GOT3 (cell line): ENCODE data around the gene BTBD17.

Experiments used
- DNase-seq: peaks from one replicate; lab custom pipeline; 2025; ENCODE audit warnings: mixed read lengths; lab: John Stamatoyannopoulos, UW

The BTBD17 gene

DNA sequence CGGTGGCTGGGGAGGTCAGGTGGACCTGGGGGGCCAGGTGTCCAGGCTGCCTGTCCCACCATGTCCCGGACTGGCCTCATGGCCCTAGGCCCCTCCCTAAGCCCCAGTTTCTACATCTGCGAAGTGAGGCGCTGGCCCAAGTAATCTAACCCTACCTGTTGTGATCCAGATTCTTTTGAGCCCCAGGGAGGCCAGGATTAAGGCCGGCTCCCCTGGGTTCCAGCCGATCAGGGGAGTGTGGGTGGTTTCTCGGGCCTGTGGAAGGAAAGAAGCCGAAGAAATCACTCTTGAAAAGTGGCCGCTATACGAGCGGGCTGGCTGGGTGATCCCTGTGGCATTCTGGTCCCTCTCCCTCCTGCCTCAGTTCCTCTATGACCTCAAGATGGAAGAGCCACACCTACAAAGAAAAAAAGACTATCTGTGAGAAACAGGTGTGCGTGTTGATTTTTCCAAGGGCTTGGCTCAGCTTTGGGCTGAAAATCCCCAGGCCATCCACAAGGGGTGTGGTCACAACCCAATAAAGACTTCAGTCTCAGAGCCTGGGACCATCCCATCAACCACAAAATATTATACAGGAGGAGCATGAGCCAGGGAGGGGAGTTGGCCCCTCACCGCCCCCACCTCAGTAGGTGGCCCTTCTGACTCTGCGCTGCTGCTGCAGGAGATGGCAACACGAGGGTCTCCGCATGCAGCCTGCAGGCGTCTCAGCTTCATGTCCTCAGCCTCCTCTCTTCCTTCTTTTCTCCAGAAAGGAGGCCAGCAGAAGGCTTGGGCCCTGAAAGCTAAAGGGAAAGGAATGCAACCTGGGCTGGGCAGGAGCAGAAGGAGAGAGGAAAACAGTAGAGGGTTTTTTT, 25.9 kb upstream of the BTBD17 start:
- no peak for DNase-seq

DNA sequence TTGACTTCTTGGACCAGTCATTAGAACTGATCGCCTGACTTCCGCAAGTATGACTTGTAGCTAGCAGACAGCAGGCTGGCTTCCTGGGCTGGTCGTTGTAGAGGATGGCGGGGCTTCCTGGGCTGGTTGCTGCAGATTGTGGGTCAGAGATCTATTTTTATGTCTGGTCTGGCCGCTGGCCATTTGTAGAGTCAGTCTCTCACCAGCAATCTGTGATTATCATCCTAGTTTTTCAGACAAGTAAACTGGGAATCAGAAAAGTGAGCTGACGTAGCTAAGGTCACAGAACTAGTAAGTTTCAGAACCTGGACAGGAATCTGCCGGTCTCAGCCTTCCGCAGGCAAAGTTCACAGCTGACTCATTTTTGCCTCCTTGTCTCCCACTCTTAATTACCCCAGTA, 24.7 kb upstream of the BTBD17 start:
- DNase-seq, result no peak

DNA sequence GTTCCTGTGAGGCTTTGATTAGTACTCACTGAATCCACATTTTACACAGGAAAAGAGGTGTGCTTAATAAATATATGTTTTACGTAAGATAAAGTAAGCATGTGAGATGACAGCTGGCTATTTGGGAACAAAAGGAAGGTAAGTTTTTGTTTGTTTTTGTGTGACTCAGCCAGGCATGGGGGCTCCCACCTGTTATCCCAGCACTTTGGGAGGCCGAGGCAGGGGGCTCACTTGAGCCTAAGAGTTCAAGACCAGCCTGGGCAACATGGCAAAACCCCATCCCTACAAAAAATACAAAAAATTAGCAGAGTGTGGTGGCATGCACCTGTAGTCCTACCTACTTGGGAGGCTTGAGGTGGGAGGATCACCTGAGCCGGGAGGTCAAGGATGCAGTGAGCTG, 23.5 kb upstream of the BTBD17 start:
- DNase-seq, result no peak

DNA sequence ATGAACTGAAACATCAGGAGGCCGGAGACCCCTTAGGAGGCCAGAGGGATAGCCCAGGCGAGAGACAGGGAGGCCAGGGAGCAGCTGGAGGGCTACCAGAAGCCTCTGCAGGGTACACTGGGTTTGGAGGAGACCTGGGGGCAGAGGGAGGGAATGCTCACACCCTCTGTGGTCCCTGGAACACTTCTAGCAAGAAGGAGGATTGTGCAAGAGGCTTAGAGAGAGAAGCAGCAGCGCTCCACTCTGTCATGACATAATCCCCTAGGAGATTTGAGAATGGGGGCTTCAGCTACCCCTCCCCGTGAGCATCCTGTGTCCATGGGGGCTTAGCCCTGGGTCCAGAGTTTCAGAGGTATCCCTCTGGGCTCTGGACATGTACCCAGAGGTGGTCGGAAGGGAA, 21.5 kb upstream of the BTBD17 start:
- no peak for DNase-seq

DNA sequence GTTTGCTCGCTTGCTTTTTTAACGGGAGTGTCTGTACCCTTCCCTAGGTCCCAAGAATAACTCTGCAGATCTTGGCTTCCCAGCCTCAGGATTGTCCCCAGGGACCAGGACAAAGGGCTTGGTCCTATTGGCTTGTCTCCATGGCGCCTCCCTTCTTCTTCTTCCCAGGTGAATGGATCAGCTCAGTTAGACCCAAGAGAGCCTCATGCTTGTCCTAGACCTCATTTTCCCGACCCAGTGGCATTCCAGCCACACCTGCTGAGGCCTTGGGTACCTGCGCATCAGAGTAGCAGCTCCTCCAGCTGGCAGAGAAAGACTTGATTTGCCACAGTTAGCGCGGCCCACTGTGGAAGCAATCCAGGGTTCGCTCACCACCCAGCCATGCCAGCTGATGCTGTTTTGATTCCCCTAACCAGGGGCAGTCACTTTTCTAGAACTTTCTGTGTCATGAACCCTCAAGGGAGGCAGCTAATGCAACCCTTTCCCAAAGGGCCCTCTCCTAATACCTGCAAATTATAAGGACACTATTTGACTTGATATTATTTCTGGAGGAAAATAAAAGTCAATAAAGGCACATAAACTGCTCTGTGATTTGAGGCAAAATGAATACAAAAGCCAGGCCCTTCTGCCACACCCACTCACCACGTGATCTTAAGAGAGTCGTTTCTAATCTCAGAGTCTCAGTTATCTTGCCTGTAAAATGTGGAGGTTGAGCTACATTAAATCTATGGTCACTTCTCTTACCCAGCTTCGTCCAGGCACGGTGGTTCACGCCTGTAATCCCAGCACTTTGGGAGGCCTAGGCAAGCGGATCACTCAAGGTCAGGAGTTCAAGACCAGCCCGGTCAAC, 19.5 kb upstream of the BTBD17 start:
- no peak for DNase-seq

DNA sequence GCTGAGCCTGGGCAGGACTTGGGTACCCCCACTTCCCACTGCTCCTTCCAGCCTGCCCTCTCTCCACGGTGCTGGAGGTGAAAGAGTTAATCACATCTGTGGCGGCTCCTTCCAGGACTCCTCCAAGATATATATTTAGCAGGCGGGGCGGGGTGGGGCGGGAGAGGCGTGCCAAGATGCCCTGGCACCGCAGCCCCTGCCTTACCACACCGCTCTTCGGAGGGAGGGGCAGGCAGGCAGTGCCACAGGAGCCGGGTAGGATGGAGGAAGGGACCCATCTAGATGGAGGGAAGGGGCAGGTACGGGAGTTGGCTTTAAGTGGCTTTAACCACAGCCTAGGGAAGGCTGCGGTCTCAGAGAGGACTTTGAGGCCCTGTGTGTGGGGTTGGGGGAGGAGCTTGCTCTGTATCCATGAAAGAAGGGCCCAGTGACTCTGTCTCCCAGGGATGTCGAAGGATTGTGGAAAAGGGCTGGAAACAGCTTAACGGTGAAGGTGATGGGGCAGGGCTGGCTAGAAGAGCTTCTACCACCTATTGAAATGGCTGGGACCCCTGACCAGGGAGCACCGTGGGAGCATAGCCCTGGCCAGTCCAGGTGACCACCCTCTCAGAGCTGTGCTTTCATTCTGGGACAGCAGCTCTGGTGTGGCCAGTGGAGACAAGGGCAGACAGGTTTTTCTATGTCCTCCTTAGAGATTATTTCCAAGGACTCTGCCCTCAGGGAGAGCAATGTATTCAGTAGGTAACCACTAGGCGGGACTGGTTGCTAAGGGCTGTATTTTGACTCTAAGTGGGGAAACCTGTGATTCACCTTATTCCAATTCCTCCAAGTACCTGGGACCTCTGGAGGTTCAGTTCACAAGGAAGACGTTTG, 18.7 kb upstream of the BTBD17 start:
- no peak for DNase-seq

DNA sequence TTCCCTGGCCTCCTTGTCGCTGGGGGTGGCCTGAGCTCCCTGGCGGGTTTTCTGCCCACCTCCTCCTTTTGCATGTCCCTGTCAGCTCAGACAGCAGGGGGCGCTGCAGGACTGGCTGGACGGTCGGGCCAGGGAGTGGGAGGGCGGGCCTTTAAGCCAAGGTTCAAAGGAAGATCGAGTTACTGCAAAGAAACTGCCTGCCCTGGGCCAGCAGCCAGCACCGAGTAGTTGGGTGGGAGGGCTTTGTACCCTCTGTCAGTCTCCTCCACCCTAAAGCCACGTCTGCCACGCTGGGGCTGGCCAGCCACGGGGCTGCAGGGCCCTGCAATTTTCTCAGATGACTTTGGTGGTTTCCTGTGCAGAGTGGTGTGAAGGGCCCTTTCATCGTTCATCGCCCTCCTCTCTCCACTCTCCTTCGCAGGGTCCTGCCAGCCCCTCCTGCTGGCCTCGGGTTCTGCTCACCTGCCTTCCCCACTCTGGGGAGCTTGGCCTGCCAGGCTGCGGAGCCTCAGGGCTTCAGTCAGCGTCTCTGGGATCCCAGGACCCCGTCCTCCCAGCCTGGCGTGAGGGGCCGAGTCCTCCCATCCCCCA, 17.9 kb upstream of the BTBD17 start:
- no peak for DNase-seq

DNA sequence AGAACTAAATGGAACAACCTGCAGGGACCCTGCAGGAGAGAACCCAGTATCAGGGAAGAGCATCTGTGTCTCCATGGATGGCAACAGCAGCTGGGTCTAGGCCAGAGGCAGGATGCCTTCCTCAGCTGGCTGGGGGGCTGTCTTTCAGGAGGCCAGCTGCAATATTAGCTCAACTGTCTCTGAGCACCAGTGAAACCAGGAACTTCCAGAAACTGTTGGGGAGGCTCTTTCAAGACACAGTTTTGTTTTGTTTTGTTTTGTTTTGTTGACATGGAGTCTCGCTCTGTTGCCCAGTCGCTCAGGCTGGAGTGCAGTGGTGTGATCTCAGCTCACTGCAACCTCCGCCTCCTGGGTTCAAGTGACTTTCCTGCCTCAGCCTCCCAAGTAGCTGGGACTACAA, 13.2 kb upstream of the BTBD17 start:
- no peak for DNase-seq

DNA sequence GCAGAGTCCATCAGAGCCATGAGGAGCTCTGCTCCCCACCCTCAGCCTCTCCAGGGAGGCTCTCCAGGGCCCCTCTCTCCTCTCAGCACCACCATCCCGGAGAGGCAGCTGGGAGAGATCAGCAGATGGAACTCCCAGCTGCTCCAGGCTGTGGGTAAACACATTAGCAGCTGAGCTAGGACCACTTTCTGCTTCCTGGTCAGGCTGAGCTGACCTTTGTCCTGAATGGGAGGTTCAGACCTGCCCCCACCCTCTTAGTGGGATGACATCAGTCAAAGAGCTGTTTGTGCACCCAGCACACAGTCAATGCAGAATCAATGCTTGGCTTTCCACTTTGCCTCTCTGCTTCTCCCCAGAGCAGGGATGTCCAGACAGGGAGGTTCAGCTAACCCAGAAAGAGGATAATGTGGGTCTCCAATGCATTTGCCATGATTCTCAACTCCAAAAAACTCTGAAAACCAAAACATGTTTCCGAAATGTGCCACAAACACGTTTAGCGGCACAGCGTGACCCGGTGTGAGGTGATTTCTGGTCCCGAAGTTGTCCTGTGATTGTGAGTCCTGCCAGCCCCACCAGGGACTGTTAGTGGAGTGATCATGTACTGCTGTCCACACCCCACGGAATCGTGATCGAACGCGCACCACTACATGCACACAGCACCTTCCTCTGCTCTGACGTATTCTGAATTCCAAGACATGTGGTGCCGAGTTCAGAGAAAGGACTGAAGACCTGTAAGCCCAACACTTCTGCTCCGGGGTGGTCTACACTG, 12.4 kb upstream of the BTBD17 start:
- DNase-seq, result no peak

DNA sequence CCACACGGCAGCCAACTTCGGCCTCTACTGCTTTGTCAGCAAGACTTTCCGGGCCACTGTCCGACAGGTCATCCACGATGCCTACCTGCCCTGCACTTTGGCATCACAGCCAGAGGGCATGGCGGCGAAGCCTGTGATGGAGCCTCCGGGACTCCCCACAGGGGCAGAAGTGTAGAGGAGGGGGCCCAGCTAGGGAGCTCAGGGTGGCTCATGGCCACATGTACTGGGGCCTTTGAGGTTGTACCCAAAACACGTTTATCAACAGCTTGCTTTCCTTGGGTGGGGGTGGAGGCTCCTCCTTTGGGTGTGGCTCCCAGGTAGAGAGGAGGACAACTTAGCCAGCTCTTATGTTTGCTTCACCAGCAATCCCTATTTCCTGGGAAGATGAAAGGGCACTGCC, 10.8 kb upstream of the BTBD17 start:
- no peak for DNase-seq

DNA sequence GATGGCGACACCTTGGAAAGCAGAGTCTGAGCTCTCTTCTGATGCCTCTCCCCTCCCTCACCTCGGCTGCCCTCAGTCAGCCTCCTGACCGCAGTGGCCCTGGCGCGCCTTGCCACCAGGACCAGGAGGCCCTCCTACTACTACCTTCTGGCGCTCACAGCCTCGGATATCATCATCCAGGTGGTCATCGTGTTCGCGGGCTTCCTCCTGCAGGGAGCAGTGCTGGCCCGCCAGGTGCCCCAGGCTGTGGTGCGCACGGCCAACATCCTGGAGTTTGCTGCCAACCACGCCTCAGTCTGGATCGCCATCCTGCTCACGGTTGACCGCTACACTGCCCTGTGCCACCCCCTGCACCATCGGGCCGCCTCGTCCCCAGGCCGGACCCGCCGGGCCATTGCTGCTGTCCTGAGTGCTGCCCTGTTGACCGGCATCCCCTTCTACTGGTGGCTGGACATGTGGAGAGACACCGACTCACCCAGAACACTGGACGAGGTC, 10.0 kb upstream of the BTBD17 start:
- DNase-seq, result no peak

DNA sequence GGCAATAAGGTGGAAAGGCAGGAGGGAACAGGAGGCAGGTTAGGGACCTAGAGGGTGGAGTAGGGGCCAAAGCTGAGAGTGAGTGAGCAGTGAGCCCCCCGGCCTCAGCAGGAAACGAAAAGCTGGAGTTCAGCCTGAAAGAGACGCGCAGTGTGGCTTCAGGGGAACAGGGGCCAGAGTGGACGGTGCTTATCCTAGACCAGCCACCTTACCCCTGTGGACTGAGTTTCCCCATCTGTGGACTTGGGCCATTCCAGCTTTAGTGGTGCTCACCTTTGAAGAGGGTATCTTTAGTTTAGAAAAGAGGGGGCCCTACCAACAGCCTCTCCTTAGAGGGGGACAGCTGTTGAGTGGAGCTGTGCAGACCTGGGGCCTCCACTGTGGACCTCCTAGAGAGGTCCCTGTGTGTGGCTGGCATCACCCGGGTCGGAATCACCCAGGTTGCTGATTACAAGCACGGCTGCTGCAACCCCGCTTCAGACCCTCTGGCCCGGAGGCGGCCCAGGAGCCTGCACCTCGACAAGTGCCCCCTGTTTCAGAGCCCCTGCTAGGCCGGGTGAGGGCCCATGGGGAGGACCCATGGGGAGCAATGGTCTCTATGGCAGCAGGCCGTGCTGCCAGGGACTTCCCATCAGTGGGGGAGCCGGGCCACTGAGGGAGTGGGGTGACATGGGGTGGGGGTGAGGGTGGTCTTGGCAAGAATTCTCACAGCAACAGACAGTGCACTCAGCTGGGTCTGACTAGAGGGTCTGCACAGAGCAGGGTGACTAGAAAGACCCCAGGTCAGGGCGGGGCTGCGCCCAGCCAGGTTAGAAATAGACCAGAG, 8.2 kb upstream of the BTBD17 start:
- DNase-seq, result no peak

DNA sequence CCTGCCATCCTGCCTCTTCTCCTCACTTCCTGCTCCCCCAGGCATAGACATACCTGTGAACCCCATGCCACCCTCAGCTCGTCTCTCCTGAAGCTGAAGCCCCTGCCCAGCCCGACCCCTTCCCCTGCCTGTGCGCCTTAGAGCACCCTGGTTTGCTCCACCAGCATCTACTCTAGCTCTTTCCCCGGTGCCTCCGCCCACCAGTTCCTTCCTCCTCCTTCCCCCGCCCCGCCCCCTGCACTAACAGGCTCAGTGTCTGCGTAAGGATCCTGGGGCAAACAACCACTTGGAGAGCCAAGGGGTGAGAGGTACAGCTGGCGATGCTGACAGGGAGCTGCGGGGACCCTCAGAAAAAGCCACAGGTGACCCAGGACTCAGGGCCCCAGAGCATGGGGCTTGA, 7.6 kb upstream of the BTBD17 start:
- no peak for DNase-seq

DNA sequence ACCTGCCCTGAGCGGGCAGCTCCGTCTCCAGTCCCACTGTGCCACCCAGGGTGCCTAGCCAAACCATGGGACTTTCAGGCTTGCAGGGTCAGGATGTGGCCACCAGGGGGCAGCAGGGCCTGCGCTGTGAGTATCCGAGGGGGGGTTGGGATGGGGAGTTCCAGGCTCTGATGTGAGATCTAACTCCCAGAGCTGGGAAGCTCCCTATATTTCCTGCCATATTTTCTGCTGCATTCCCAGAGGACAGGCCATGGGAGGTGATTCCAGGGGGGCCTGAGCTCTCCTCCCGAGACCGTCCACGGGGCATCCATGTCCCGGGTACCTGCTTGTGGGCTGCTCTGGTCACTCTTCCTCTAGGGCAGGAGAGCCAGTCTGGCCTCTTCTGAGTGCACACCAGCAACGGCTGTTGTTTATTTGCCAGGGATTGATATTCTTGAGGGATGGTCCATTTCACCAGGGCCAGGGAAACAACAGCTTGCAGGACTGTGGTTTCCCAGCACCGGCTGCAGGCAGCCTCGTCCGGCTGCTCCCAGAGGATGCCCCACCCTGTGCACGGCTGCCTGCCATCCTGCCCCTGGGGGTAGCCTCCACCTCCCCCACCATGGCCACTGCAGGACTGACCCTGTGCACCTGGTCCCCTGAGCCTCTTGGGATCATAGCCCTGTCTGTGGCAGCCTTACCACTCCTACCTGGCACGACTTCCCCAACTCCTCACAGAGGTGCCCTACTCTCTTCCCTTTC, 6.8 kb upstream of the BTBD17 start:
- DNase-seq, result no peak

DNA sequence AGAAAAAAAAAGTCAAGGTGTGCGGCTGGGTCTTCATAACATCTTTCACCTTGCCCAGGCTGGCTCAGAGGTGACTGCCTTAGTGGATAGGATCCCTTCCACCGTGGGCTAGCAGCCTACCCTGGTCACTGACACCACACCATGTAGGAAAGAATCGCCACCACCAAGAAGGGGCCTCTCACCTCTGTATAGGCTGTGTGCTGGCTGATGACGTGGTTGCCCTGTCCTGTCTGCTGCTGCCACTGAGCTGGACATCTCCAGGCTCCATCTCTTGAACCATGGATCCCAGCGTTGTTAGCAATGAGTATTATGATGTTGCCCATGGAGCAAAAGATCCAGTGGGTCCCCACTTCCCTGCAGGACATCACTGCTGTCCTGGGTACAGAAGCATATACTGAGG, 5.5 kb upstream of the BTBD17 start, which contains the start of gene GPR142:
Gene GPR142 (plus strand): TSS at position 301 of the 400 bp plus-strand sequence. CDS start 2,035 bp downstream, outside the sequence.
- DNase-seq, result no peak

DNA sequence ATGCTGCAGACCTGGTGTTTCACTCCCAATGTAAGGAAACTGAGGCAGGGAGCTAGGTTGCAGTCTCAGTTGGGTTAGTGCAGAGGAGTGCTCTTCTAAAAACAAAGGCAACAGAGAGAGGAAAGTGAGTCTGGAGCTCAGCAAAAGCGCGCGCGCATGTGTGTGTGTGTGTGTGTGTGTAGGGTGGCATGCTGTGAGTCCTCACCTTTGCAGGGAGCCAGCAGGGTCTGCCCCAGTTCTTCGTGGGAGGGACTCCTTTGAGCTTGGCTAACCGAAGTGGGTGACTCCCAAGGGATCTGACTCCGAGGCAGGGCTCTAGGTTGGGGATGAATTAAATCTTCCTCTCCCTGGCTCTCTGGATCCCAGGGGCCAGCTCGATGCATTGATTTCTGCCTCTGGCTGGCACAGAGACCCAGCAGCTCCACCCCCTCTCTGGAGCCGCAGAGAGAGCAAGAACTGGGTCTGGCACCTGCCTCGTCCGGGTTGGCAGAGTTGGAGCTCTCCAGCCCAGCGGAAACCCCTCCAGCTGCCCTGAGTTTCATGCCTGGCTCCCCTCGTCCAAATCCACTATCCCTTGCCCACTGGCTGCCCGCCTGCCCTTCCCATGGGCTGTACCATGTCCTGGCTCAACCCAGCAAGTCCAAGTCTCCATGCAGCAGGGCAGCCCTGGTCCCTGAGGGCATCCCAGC, 1.3 kb upstream of the BTBD17 start:
- DNase-seq, result no peak

DNA sequence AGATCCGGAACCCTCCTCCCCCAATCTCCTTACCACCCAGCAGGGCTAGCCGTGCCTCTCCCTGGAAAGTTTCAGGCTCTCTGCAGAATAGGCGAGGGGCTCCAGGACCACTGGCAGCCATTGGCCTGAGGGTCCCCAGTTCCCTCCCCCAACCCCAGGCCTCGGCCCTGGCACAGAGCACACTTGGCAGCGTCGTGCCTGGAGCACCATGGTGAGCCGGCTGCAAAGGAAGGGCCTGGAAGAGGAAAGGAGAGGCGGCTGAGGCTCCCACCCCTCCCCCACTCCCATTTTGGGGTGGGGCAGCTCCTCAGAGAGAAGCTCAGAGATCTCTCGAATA, 369 bp upstream of the BTBD17 start:
- DNase-seq, result no peak

DNA sequence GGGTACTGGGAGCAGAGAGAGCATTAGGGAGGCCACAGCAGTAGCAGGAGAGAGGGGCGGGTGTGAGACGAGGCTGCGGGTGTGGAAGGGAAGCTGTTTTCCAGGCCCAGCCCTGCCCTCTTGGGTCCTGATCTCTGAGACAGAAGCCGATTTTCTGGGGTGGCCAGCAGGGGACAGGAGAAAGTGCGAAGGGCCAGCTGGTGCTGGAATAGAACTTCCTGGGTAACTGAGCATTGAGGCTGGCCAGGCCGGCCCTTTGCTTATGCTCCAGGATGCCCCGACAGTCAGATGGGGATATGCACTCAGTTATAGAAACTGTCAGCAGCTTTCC, 804 bp downstream of the BTBD17 start:
- no peak for DNase-seq

DNA sequence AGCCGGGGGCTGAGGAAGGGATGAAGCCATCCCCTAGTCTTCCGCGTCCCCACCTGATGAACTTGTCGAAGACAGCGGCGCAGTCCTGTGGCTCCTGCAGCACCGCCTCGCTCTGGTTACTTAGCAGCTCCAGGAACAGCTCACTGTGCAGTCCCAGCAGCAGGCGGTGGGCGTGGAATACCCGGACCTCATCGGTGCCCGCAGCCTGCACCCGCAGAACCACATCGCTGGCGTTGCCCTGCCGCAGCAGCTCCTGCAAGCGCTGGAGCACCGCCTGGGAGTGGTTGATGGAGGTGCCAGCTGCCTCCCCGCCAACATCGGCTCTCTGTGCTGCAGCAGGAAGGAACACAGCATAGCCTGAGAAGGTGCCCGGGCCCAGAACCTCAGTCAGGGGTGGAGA, 1.8 kb downstream of the BTBD17 start:
- no peak for DNase-seq
